Measurements from ENCODE around the gene RAPGEF5. TPM values are rescaled to one million over a fixed set of nuclear protein-coding genes. Genes with fewer than 3 reads are reported as not detected.

RAPGEF5 gene
- total and polyA plus RNA-seq, 4 donors = 7.1 to 54.8 (median 13.0) TPM

- Histone ChIP-seq H3K9me3 (ENCODE audit: control insufficient read depth in 4 of 4, low read length in 3 of 4) (no peaks in the 10 kb centered on the region), H3K4me3 (ENCODE audit: low read depth in 1 of 3, low read length in 3 of 3) (no peak overlapping the region), H3K27me3 (ENCODE audit: control insufficient read depth in 4 of 4, insufficient read depth in 4 of 4, low read length in 3 of 4) (peaks cover 0 to 3% (median 0%) of the 10 kb centered on the region in 4 donors), H3K27ac (ENCODE audit: low read depth in 1 of 2, low read length in 2 of 2) (no peak overlapping the region), H3K4me1 (ENCODE audit: control insufficient read depth in 4 of 4, insufficient read depth in 4 of 4, low read length in 3 of 4) (no peaks in the 10 kb centered on the region), H3K36me3 (ENCODE audit: control insufficient read depth in 4 of 4, insufficient read depth in 3 of 4, low read depth in 1 of 4, low read length in 3 of 4) (no peaks in the 10 kb centered on the region), H3K9ac (ENCODE audit: low read depth in 1 of 2, low read length in 2 of 2) (no peak overlapping the region)
- TF ChIP-seq JUND (IDR thresholded peaks at IDR 0.05) (no peak), EGR1 (IDR thresholded peaks at IDR 0.05; ENCODE audit: low read depth in 2 of 2) (no peak), HNF4A (conservative IDR thresholded peaks at IDR 0.05) (no peak), RAD21 (IDR thresholded peaks at IDR 0.05) (no peak), YY1 (IDR thresholded peaks at IDR 0.05) (no peak), TAF1 (conservative IDR thresholded peaks at IDR 0.05) (no peak), ATF3 (IDR thresholded peaks at IDR 0.05) (no peak), RXRA (IDR thresholded peaks at IDR 0.05) (no peak), HNF4G (IDR thresholded peaks at IDR 0.05) (no peak), ZBTB33 (IDR thresholded peaks at IDR 0.05) (no peak), CTCF (IDR thresholded peaks at IDR 0.05; ENCODE audit: low read depth, low read length, missing input control) (no peak), SP1 (IDR thresholded peaks at IDR 0.05) (no peak), FOXA2 (IDR thresholded peaks at IDR 0.05) (no peak), REST (IDR thresholded peaks at IDR 0.05) (no peak), GABPA (IDR thresholded peaks at IDR 0.05 in 1 of 2, conservative IDR thresholded peaks at IDR 0.05 in 1 of 2) (no peak), NR2F2 (IDR thresholded peaks at IDR 0.05) (no peak)
- no peak for DNase-seq (ENCODE audit: low spot score)
- 59% methylated on average over 1 of the region's 1 CpG for WGBS
Measured at GRCh38 chr7:22390516-22390915, 33.6 kb upstream of the RAPGEF5 start.

- Histone ChIP-seq H3K9me3 (ENCODE audit: control insufficient read depth in 4 of 4, low read length in 3 of 4) (no peaks in the 10 kb centered on the region), H3K27me3 (ENCODE audit: control insufficient read depth in 4 of 4, insufficient read depth in 4 of 4, low read length in 3 of 4) (peaks cover 0 to 2% (median 0%) of the 10 kb centered on the region in 4 donors), H3K36me3 (ENCODE audit: control insufficient read depth in 4 of 4, insufficient read depth in 3 of 4, low read depth in 1 of 4, low read length in 3 of 4) (no peaks in the 10 kb centered on the region), H3K4me1 (ENCODE audit: control insufficient read depth in 4 of 4, insufficient read depth in 4 of 4, low read length in 3 of 4) (no peaks in the 10 kb centered on the region), H3K4me3 (ENCODE audit: low read depth in 1 of 3, low read length in 3 of 3) (no peak overlapping the region), H3K27ac (ENCODE audit: low read depth in 1 of 2, low read length in 2 of 2) (no peak overlapping the region), H3K9ac (ENCODE audit: low read depth in 1 of 2, low read length in 2 of 2) (no peak overlapping the region)
- TF ChIP-seq SP1 (IDR thresholded peaks at IDR 0.05) = no peak
- TF ChIP-seq GABPA (IDR thresholded peaks at IDR 0.05 in 1 of 2, conservative IDR thresholded peaks at IDR 0.05 in 1 of 2) = no peak
- TF ChIP-seq NR2F2 (IDR thresholded peaks at IDR 0.05) = no peak
- TF ChIP-seq JUND (IDR thresholded peaks at IDR 0.05) = no peak
- no peak for TF ChIP-seq MAX (IDR thresholded peaks at IDR 0.05)
- TF ChIP-seq HNF4A (conservative IDR thresholded peaks at IDR 0.05) = no peak
- TF ChIP-seq RXRA (IDR thresholded peaks at IDR 0.05) = no peak
- no peak for TF ChIP-seq ZBTB33 (IDR thresholded peaks at IDR 0.05)
- TF ChIP-seq FOXA2 (IDR thresholded peaks at IDR 0.05) = no peak
- TF ChIP-seq REST (IDR thresholded peaks at IDR 0.05) = no peak
- no peak for TF ChIP-seq ATF3 (IDR thresholded peaks at IDR 0.05)
- WGBS = 95% methylated on average over 2 of the region's 2 CpGs
- DNase-seq (ENCODE audit: low spot score) = no peak
Measured at GRCh38 chr7:22389892-22390291, 32.9 kb upstream of the RAPGEF5 start.
